K562 (cell line): ENCODE results near the gene GPX6. TPM values are rescaled to one million over a fixed set of nuclear protein-coding genes. Genes with fewer than 3 reads are reported as not detected.
A peak's percentile ranks its signal among the peaks of the same experiment; 100 is the strongest.

Source experiments
- CBX2 ChIP-seq: fragments of 200-600 bp; sonication (generic); IDR thresholded peaks from one replicate; pipeline ENCODE4 v1.6.1; 2012; ENCODE audit warnings: mild to moderate bottlenecking, low read length, inconsistent platforms; ENCODE audit not compliant: insufficient read depth, poor library complexity, severe bottlenecking
- CREB1 ChIP-seq, 2 experiments: sonication (generic) in 1 of 2; formaldehyde crosslinking in 1 of 2; IDR thresholded peaks; 2 replicates each; pipeline versions ENCODE4 v1.6.1 to v1.8.0; 2012 to 2022; ENCODE audit warnings: inconsistent platforms in 1 of 2, mild to moderate bottlenecking in 1 of 2, missing genetic modification reagents in 1 of 2, moderate library complexity in 1 of 2
- DACH1 ChIP-seq: fragments of 450-650 bp; IDR thresholded peaks from 2 replicates; pipeline ENCODE4 v1.6.1; 2018; ENCODE audit not compliant: partially characterized antibody
- ETV6 ChIP-seq, 3 experiments: fragments of 150-350 bp in 1 of 3; sonication (generic) in 1 of 3; formaldehyde crosslinking in 1 of 3; IDR thresholded peaks; 2 replicates each; pipeline versions ENCODE4 v1.6.1 to v1.8.0; 2014 to 2022; ENCODE audit warnings: borderline replicate concordance in 2 of 3, low read depth in 2 of 3, antibody characterized with exemption in 1 of 3, low read length in 1 of 3, mild to moderate bottlenecking in 1 of 3, missing genetic modification reagents in 1 of 3
- GATA2 ChIP-seq: sonication (generic); formaldehyde crosslinking; IDR thresholded peaks from 2 replicates; pipeline ENCODE4 v1.4.0; 2020; ENCODE audit warnings: mild to moderate bottlenecking, missing genetic modification reagents
- GTF2F1 ChIP-seq: IDR thresholded peaks from 2 replicates; pipeline ENCODE4 v1.6.1; 2011; ENCODE audit warnings: low read depth, low read length, improper control_type of control experiment
- HCFC1 ChIP-seq: IDR thresholded peaks from 2 replicates; pipeline ENCODE4 v1.6.1; 2012; ENCODE audit warnings: low read depth, low read length, improper control_type of control experiment
- HNRNPLL ChIP-seq: fragments of 200-400 bp; formaldehyde crosslinking; IDR thresholded peaks from 2 replicates; pipeline ENCODE4 v1.6.1; 2017; ENCODE audit warnings: low read length, low read depth, mild to moderate bottlenecking; ENCODE audit not compliant: poor library complexity, severe bottlenecking
- JUN ChIP-seq, 2 experiments: sonication (generic) in 1 of 2; formaldehyde crosslinking in 1 of 2; IDR thresholded peaks; 2 replicates each; pipeline versions ENCODE4 v1.6.1 to v1.8.0; 2012 to 2022; ENCODE audit warnings: borderline replicate concordance in 2 of 2, mild to moderate bottlenecking in 2 of 2, improper control_type of control experiment in 1 of 2, low read depth in 1 of 2, low read length in 1 of 2, missing genetic modification reagents in 1 of 2
- PHF21A ChIP-seq: fragments of 450-650 bp; IDR thresholded peaks from 2 replicates; pipeline ENCODE4 v1.6.1; 2017; ENCODE audit warnings: low read depth, borderline replicate concordance
- RFX5 ChIP-seq: IDR thresholded peaks from 2 replicates; pipeline ENCODE4 v1.6.1; 2011; ENCODE audit warnings: low read depth, mild to moderate bottlenecking, improper control_type of control experiment, low read length
- THRB ChIP-seq: fragments of 450-650 bp; formaldehyde crosslinking; conservative IDR thresholded peaks from 2 replicates; pipeline ENCODE4 v1.4.0; 2022; ENCODE audit warnings: mild to moderate bottlenecking, missing genetic modification characterization
- U2AF1 ChIP-seq: fragments of 200-400 bp; formaldehyde crosslinking; optimal IDR thresholded peaks from 2 replicates; pipeline ENCODE3; 2017; ENCODE audit warnings: mild to moderate bottlenecking, low read depth, low read length, moderate library complexity
- ZBTB8A ChIP-seq: fragments of 450-650 bp; IDR thresholded peaks from 2 replicates; pipeline ENCODE4 v1.6.1; 2018; ENCODE audit warnings: mild to moderate bottlenecking, moderate library complexity; ENCODE audit not compliant: partially characterized antibody
- ZNF436 ChIP-seq: fragments of 250-450, 450-650 bp; sonication (Bioruptor Pico); formaldehyde crosslinking; IDR thresholded peaks from 2 replicates; pipeline ENCODE4 v1.7.0; 2020; ENCODE audit warnings: mild to moderate bottlenecking
- ZNF644 ChIP-seq: fragments of 200-800 bp; sonication (Bioruptor generic); IDR thresholded peaks from 2 replicates; pipeline ENCODE4 v1.6.1; 2016; ENCODE audit warnings: low read depth, missing genetic modification characterization, missing compliant biosample characterization
- ZNF830 ChIP-seq: fragments of 250-450 bp; sonication (Bioruptor Pico); IDR thresholded peaks from 2 replicates; pipeline ENCODE4 v1.5.0; 2021; ENCODE audit warnings: mild to moderate bottlenecking
- polyA plus RNA-seq, 8 experiments: library from polyadenylated mRNA; depleted of rRNA in 4 of 8; stranded (reverse) in 5 of 8; unstranded in 3 of 8; fragments of >200 nt; fragmentation: Nextera tagmentation in 2 of 8; fragmentation: Illumina TruSeq in 1 of 8; extraction: Ambion mirVana in 2 of 8; extraction: Trizol in 1 of 8; gene quantifications; 2 replicates each; pipeline versions ENCODE4 v1.2.1 to v1.2.3, GENCODE V29; 2011 to 2014; ENCODE audit warnings: inconsistent platforms in 1 of 8, missing spikeins in 1 of 8
- total RNA-seq, 7 experiments: library from RNA; depleted of rRNA in 6 of 7; stranded (reverse); fragments of >200 nt in 6 of 7; fragmentation: Illumina TruSeq in 2 of 7; extraction: Trizol in 2 of 7; gene quantifications; 2 replicates each; pipeline versions ENCODE4 v1.2.1 to v1.2.3, GENCODE V29; 2011 to 2021; ENCODE audit warnings: low replicate concordance in 1 of 7
- TF ChIP-seq, protein P1 (sequence below): fragments of 250-450 bp; sonication (Bioruptor Pico); IDR thresholded peaks from 2 replicates; pipeline ENCODE4 v1.9.0; 2021; ENCODE audit warnings: mild to moderate bottlenecking, inconsistent platforms
- TF ChIP-seq, protein P2 (sequence below), 2 experiments: fragments of 450-650 bp in 1 of 2; sonication (generic) in 1 of 2; formaldehyde crosslinking in 1 of 2; IDR thresholded peaks in 1 of 2; conservative IDR thresholded peaks in 1 of 2; 2 replicates each; pipeline versions ENCODE4 v1.6.1 to v1.8.1; 2016 to 2023; ENCODE audit warnings: mild to moderate bottlenecking in 2 of 2, moderate library complexity in 2 of 2, inconsistent platforms in 1 of 2, missing genetic modification reagents in 1 of 2
- TF ChIP-seq, protein P3 (sequence below), 2 experiments: fragments of 450-650 bp; conservative IDR thresholded peaks; 2 replicates each; pipeline ENCODE4 v1.6.1; 2017; ENCODE audit warnings: mild to moderate bottlenecking in 2 of 2, moderate library complexity in 2 of 2

GPX6 gene
- total and polyA plus RNA-seq, 9 of the 15 experiments (the other 6 are each of a cell fraction or from before 2014, with no cell fraction given) = not detected

DNA sequence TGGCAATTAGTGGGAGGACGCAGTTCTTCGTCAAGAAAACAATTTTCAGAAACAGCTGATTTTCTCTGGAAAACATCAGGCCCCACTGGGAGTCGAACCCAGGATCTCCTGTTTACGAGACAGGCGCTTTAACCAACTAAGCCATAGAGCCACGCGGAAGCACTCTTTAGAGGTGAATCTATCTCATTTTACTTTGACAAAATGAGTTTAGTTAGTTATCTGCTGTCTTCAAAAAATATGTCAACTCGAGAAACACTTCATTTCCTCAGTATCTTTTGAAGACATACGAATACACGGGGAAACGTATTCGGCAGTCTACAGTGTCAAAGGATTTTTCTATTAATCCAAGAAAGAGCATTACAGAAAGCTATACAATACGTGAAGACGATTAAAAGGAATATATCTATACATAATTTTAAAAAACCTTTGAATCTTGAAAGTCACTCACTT is 26.7 kb downstream of the GPX6 start (continued):
- TF ChIP-seq, protein P1, sequence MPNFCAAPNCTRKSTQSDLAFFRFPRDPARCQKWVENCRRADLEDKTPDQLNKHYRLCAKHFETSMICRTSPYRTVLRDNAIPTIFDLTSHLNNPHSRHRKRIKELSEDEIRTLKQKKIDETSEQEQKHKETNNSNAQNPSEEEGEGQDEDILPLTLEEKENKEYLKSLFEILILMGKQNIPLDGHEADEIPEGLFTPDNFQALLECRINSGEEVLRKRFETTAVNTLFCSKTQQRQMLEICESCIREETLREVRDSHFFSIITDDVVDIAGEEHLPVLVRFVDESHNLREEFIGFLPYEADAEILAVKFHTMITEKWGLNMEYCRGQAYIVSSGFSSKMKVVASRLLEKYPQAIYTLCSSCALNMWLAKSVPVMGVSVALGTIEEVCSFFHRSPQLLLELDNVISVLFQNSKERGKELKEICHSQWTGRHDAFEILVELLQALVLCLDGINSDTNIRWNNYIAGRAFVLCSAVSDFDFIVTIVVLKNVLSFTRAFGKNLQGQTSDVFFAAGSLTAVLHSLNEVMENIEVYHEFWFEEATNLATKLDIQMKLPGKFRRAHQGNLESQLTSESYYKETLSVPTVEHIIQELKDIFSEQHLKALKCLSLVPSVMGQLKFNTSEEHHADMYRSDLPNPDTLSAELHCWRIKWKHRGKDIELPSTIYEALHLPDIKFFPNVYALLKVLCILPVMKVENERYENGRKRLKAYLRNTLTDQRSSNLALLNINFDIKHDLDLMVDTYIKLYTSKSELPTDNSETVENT (CRISPR knock-in tag) = no peak
- TF ChIP-seq GTF2F1 = peak; percentile 72; the same call in 1 of the 2 replicates
- TF ChIP-seq HNRNPLL = no peak
- 0 out of 2 replicates have a peak, but pooled peaks have one; percentile 17 for TF ChIP-seq PHF21A
- 0 out of 2 replicates have a peak, but pooled peaks have one; percentile 28 for TF ChIP-seq ZNF436 (CRISPR knock-in tag)
- no peak for TF ChIP-seq ETV6 (IDR thresholded peaks at IDR 0.05; ENCODE audit: borderline replicate concordance in 1 of 2, low read depth in 2 of 2, low read length in 1 of 2)
- TF ChIP-seq ETV6 (CRISPR knock-in tag; IDR thresholded peaks at IDR 0.05; ENCODE audit: borderline replicate concordance) = no peak
- no peak for TF ChIP-seq CBX2
- no peak for TF ChIP-seq ZNF830 (CRISPR knock-in tag)
- TF ChIP-seq ZBTB8A = peak; percentile 86
- TF ChIP-seq GATA2 (CRISPR knock-in tag) = 0 out of 2 replicates have a peak, but pooled peaks have one; percentile 31
- TF ChIP-seq U2AF1 = no peak
- TF ChIP-seq RFX5 = peak; percentile 65; the same call in 1 of the 2 replicates
- peak; percentile 21; the same call in 1 of the 2 replicates for TF ChIP-seq ZNF644 (tag)
- peak; percentile 89 for TF ChIP-seq THRB (CRISPR knock-in tag)
- TF ChIP-seq, protein P2, sequence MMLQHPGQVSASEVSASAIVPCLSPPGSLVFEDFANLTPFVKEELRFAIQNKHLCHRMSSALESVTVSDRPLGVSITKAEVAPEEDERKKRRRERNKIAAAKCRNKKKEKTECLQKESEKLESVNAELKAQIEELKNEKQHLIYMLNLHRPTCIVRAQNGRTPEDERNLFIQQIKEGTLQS (IDR thresholded peaks at IDR 0.05) = no peak
- TF ChIP-seq, protein P2 (CRISPR knock-in tag; conservative IDR thresholded peaks at IDR 0.05) = peak; percentile 72; the same call in 1 of the 2 replicates
- TF ChIP-seq DACH1 = peak; percentile 92
- TF ChIP-seq HCFC1 = peak; percentile 36; the same call in 1 of the 2 replicates
- 0 out of 2 replicates have a peak, but pooled peaks have one; percentile 34 for TF ChIP-seq JUN (IDR thresholded peaks at IDR 0.05; ENCODE audit: borderline replicate concordance, low read depth, low read length)
- TF ChIP-seq JUN (CRISPR knock-in tag; IDR thresholded peaks at IDR 0.05; ENCODE audit: borderline replicate concordance) = no peak
- TF ChIP-seq, protein P3, sequence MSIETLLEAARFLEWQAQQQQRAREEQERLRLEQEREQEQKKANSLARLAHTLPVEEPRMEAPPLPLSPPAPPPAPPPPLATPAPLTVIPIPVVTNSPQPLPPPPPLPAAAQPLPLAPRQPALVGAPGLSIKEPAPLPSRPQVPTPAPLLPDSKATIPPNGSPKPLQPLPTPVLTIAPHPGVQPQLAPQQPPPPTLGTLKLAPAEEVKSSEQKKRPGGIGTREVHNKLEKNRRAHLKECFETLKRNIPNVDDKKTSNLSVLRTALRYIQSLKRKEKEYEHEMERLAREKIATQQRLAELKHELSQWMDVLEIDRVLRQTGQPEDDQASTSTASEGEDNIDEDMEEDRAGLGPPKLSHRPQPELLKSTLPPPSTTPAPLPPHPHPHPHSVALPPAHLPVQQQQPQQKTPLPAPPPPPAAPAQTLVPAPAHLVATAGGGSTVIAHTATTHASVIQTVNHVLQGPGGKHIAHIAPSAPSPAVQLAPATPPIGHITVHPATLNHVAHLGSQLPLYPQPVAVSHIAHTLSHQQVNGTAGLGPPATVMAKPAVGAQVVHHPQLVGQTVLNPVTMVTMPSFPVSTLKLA (conservative IDR thresholded peaks at IDR 0.05) = no peak; a peak in 1 of 4 replicates
- TF ChIP-seq CREB1 (IDR thresholded peaks at IDR 0.05) = no peak
- TF ChIP-seq CREB1 (CRISPR knock-in tag; IDR thresholded peaks at IDR 0.05) = no peak
